ENCODE measurements around the gene USF3. TPM values are rescaled to one million over a fixed set of nuclear protein-coding genes. Genes with fewer than 3 reads are reported as not detected.

The USF3 gene
- polyA plus RNA-seq, 2 of the 4 experiments (the other 2 are of a cell fraction): 1.9 to 11.3 TPM

DNA sequence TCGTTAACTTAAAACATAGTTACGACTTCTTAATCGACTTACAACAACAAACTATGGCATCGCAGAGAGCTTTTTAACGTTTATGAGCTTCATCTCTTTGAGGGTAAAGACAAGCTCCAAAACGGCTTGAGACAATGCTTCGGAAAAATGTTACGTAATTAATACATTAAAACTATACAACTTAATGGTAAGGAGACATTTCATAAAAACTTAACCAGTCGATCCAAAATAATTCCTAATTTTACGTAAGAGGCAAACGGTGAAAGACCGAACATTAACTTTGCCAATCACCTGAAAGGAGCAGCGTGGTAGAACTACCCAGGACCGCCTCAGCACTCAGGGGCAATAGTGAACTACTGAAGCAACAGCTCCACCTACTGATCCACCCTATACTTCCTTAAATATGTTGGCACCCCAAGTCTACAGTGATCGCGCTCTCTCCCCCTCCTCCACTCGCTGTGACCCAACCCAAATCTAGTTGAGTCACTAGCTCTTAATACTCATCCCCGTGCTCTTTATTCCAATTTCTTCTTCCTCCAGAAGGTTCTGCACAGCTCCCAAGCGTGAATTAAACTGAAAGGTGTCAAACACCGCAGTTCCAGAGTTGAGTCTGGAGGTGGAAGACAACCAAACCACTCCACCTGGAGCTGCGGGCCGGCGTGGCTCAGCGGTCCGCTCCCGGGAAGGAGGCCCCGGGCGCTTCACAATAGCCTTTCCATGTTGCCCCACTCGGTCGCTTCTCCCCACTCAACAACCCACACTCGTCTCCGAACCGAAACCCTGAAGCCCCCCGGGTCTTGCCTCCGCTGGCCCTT is 48.7 kb upstream of the USF3 start (continued):
- TF ChIP-seq ZFP36 (IDR thresholded peaks at IDR 0.05; ENCODE audit: borderline replicate concordance, partially characterized antibody) (no peak), ZNF302 (CRISPR knock-in tag; IDR thresholded peaks at IDR 0.05) (no peak), HOXB13 (CRISPR knock-in tag; IDR thresholded peaks at IDR 0.05; ENCODE audit: low read depth) (no peak), BHLHE40 (IDR thresholded peaks at IDR 0.05; ENCODE audit: low read depth, low read length) (no peak), CBX2 (IDR thresholded peaks at IDR 0.05; ENCODE audit: borderline replicate concordance, low read depth) (no peak), NPAS2 (CRISPR knock-in tag; IDR thresholded peaks at IDR 0.05; ENCODE audit: borderline replicate concordance) (no peak), TFCP2L1 (CRISPR knock-in tag; IDR thresholded peaks at IDR 0.05) (peak; percentile 39; the same call in 1 of the 2 replicates), KDM5A (IDR thresholded peaks at IDR 0.05) (peak; percentile 76), NR3C1 (IDR thresholded peaks at IDR 0.05) (no peak)
- TF ChIP-seq, protein P1, sequence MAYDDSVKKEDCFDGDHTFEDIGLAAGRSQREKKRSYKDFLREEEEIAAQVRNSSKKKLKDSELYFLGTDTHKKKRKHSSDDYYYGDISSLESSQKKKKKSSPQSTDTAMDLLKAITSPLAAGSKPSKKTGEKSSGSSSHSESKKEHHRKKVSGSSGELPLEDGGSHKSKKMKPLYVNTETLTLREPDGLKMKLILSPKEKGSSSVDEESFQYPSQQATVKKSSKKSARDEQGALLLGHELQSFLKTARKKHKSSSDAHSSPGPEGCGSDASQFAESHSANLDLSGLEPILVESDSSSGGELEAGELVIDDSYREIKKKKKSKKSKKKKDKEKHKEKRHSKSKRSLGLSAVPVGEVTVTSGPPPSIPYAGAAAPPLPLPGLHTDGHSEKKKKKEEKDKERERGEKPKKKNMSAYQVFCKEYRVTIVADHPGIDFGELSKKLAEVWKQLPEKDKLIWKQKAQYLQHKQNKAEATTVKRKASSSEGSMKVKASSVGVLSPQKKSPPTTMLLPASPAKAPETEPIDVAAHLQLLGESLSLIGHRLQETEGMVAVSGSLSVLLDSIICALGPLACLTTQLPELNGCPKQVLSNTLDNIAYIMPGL (CRISPR knock-in tag; IDR thresholded peaks at IDR 0.05; ENCODE audit: borderline replicate concordance): no peak
- TF ChIP-seq, protein P2, sequence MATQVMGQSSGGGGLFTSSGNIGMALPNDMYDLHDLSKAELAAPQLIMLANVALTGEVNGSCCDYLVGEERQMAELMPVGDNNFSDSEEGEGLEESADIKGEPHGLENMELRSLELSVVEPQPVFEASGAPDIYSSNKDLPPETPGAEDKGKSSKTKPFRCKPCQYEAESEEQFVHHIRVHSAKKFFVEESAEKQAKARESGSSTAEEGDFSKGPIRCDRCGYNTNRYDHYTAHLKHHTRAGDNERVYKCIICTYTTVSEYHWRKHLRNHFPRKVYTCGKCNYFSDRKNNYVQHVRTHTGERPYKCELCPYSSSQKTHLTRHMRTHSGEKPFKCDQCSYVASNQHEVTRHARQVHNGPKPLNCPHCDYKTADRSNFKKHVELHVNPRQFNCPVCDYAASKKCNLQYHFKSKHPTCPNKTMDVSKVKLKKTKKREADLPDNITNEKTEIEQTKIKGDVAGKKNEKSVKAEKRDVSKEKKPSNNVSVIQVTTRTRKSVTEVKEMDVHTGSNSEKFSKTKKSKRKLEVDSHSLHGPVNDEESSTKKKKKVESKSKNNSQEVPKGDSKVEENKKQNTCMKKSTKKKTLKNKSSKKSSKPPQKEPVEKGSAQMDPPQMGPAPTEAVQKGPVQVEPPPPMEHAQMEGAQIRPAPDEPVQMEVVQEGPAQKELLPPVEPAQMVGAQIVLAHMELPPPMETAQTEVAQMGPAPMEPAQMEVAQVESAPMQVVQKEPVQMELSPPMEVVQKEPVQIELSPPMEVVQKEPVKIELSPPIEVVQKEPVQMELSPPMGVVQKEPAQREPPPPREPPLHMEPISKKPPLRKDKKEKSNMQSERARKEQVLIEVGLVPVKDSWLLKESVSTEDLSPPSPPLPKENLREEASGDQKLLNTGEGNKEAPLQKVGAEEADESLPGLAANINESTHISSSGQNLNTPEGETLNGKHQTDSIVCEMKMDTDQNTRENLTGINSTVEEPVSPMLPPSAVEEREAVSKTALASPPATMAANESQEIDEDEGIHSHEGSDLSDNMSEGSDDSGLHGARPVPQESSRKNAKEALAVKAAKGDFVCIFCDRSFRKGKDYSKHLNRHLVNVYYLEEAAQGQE (IDR thresholded peaks at IDR 0.05): no peak
- TF ChIP-seq, protein P3, sequence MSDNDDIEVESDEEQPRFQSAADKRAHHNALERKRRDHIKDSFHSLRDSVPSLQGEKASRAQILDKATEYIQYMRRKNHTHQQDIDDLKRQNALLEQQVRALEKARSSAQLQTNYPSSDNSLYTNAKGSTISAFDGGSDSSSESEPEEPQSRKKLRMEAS (IDR thresholded peaks at IDR 0.05): peak; percentile 56; the same call in 1 of the 2 replicates
- TF ChIP-seq, protein P4, sequence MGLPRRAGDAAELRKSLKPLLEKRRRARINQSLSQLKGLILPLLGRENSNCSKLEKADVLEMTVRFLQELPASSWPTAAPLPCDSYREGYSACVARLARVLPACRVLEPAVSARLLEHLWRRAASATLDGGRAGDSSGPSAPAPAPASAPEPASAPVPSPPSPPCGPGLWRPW (IDR thresholded peaks at IDR 0.05): no peak
- TF ChIP-seq, protein P5, sequence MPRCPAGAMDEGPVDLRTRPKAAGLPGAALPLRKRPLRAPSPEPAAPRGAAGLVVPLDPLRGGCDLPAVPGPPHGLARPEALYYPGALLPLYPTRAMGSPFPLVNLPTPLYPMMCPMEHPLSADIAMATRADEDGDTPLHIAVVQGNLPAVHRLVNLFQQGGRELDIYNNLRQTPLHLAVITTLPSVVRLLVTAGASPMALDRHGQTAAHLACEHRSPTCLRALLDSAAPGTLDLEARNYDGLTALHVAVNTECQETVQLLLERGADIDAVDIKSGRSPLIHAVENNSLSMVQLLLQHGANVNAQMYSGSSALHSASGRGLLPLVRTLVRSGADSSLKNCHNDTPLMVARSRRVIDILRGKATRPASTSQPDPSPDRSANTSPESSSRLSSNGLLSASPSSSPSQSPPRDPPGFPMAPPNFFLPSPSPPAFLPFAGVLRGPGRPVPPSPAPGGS (IDR thresholded peaks at IDR 0.05): no peak

DNA sequence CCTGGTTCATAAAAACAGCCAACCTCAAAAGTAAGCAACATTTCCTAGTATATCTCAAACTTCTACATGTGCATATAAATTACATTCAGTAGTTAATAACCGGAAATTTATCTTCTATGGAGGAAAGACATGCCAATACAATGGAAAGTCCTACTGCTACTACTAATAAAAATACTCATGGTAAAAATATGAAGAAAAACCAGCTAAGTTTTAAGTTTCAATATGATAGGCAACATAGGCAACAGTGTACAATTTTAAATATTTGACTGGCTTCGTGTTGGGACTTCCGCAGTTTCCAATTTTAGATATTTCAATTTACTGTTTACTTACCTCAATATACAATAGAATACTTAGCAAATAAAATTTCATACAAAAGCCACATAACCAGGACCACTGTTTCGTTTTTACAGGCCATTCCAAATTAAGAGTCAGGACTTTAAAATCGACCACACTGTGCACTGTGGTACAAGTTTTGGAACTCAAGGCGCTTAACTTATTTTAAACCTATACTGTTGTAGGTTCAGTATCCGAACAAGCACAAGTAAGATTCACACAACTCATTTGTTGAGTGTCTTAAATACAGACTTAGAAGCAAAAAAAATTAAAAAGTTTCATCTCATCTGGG is 46.7 kb upstream of the USF3 start:
- H3K4me3 ChIP-seq: no peak overlapping the region
- ChIA-PET POLR2A (no interaction called here), CTCF (interaction anchor here (1.5 to 3.0 kb wide), 2 partner anchors 16 to 250 kb away, joined by 3 to 22 read pairs; no protein-coding TSS in a partner anchor)
- no peak overlapping the region for H3K27ac ChIP-seq
- H3K4me2 ChIP-seq: peak overlapping the region; percentile 86
- WGBS (ENCODE audit: missing lambda C conversion rate): 59% methylated on average over 7 of the region's 7 CpGs
- no peaks in the 10 kb centered on the region for H3K9me3 ChIP-seq
- no peak for TF ChIP-seq CEBPB (IDR thresholded peaks at IDR 0.05)
- no peak for TF ChIP-seq MAZ (IDR thresholded peaks at IDR 0.05; ENCODE audit: borderline replicate concordance, low read depth, low read length)
- TF ChIP-seq HDAC2 (IDR thresholded peaks at IDR 0.05): no peak
- no peak for TF ChIP-seq POLR2AphosphoS2 (conservative IDR thresholded peaks at IDR 0.05; ENCODE audit: low read length)
- TF ChIP-seq CBX8 (IDR thresholded peaks at IDR 0.05): no peak
- TF ChIP-seq, protein P6, sequence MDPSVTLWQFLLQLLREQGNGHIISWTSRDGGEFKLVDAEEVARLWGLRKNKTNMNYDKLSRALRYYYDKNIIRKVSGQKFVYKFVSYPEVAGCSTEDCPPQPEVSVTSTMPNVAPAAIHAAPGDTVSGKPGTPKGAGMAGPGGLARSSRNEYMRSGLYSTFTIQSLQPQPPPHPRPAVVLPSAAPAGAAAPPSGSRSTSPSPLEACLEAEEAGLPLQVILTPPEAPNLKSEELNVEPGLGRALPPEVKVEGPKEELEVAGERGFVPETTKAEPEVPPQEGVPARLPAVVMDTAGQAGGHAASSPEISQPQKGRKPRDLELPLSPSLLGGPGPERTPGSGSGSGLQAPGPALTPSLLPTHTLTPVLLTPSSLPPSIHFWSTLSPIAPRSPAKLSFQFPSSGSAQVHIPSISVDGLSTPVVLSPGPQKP (IDR thresholded peaks at IDR 0.05; ENCODE audit: low read depth, low read length): no peak
- no peak for TF ChIP-seq TFCP2L1 (CRISPR knock-in tag; IDR thresholded peaks at IDR 0.05)
- TF ChIP-seq EP300 (IDR thresholded peaks at IDR 0.05): no peak
- TF ChIP-seq RNF2 (IDR thresholded peaks at IDR 0.05; ENCODE audit: borderline replicate concordance, low read depth): no peak
- TF ChIP-seq CBX2 (IDR thresholded peaks at IDR 0.05; ENCODE audit: borderline replicate concordance, low read depth): no peak
- TF ChIP-seq KDM5A (IDR thresholded peaks at IDR 0.05): no peak
- no peak for TF ChIP-seq FOSL2 (IDR thresholded peaks at IDR 0.05)
- no peak for TF ChIP-seq FOSL2 (CRISPR knock-in tag; IDR thresholded peaks at IDR 0.05)
- no peak for TF ChIP-seq RAD21 (conservative IDR thresholded peaks at IDR 0.05 in 1 of 2, IDR thresholded peaks at IDR 0.05 in 1 of 2)
- TF ChIP-seq CHD4 (IDR thresholded peaks at IDR 0.05; ENCODE audit: borderline replicate concordance): no peak
- TF ChIP-seq, protein P4 (IDR thresholded peaks at IDR 0.05): no peak
- ATAC-seq (no peak), DNase-seq (ENCODE audit: low read depth in 1 of 2, low spot score in 1 of 2) (no peak), FAIRE-seq (no peak)
- peaks cover 43% of the 10 kb centered on the region for H3K4me1 ChIP-seq
